Activated CD4-positive, alpha-beta T cell treated with anti-CD3 and anti-CD28 coated beads, Interleukin-2, amount 10 ng/mL, durations not matched to agents 7 days and 5 days (primary cell): ENCODE measurements around the gene PKP1. TPM values are rescaled to one million over a fixed set of nuclear protein-coding genes. Genes with fewer than 3 reads are reported as not detected.

Experiments used
- CTCF ChIA-PET: fragments of 350-600 bp; sonication (Branson Sonifier 250); formaldehyde crosslinking; loops from one replicate; lab custom pipeline; 2021; ENCODE audit warnings: antibody characterized with exemption; lab: Charles Lee
- POLR2A ChIA-PET: fragments of 350-600 bp; sonication (Branson Sonifier 250); formaldehyde crosslinking; loops from one replicate; lab custom pipeline; 2021; ENCODE audit warnings: antibody characterized with exemption; lab: Charles Lee
- DNase-seq: peaks from one replicate; pipeline ENCODE4 v3.0.0-alpha.2; 2020
- H3K27ac Mint-ChIP-seq: one replicate; pipeline ENCODE4 v1.8.0; 2021; ENCODE audit warnings: mild to moderate bottlenecking, moderate library complexity, mixed read lengths
- H3K27me3 Mint-ChIP-seq: one replicate; pipeline ENCODE4 v1.8.0; 2021; ENCODE audit warnings: mixed read lengths
- H3K36me3 Mint-ChIP-seq: one replicate; pipeline ENCODE4 v1.8.0; 2021; ENCODE audit warnings: low read depth, mixed read lengths
- H3K4me1 Mint-ChIP-seq: one replicate; pipeline ENCODE4 v1.8.0; 2021; ENCODE audit warnings: mixed read lengths
- H3K4me3 Mint-ChIP-seq: one replicate; pipeline ENCODE4 v1.8.0; 2021; ENCODE audit warnings: mild to moderate bottlenecking, moderate library complexity, mixed read lengths
- H3K9me3 Mint-ChIP-seq: one replicate; pipeline ENCODE4 v1.8.0; 2021; ENCODE audit warnings: mixed read lengths
- total RNA-seq, 2 experiments: library from RNA; stranded (reverse); gene quantifications; one replicate each; pipeline ENCODE4 v1.2.3, GENCODE V29; 2021

The PKP1 gene
- total RNA-seq, 2 experiments from 2014 or later, result not detected

DNA sequence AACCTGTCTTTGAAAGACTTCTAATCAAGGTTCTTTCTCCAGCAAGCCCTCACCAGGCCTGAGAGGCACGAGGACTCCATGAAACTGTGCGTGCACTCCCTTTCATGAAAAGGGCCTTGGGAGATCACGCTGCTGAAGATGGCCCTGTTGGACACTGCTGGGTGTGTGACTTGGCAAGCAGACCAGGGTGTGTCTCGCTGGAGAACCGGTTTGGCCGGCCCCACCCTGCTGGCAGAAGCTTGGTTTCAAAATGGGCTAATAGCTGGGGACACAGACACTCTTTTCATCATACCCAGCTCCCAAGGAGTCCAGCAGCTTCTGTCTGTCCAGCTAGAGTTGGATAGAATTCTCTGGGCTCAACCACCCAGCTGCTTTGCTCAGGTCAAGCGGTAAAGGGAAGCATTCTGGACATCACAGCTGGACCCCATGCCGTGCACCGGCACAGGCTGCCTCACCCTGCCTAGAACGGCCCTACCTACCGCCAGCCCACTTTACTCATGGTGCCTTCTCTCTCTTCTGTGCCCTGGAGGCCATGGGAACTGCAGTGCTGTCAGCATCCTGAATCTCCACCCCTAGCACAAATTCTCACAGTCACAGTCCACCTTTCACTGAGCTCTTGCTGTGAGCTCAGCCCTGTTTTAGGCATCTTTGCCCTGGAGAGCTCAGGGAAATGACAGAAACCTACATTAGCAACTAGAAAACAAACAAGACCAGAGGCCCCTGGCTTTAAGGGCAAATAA is 24.6 kb downstream of the PKP1 start:
- no peak for DNase-seq
- no peak overlapping the region for H3K4me3 Mint-ChIP-seq
- H3K27ac Mint-ChIP-seq, result no peak overlapping the region
- no peaks in the 10 kb centered on the region for H3K9me3 Mint-ChIP-seq
- no peaks in the 10 kb centered on the region for H3K36me3 Mint-ChIP-seq
- peaks cover 16% of the 10 kb centered on the region for H3K27me3 Mint-ChIP-seq
- H3K4me1 Mint-ChIP-seq, result no peaks in the 10 kb centered on the region
- ChIA-PET CTCF (no interaction called here), POLR2A (no interaction called here)

DNA sequence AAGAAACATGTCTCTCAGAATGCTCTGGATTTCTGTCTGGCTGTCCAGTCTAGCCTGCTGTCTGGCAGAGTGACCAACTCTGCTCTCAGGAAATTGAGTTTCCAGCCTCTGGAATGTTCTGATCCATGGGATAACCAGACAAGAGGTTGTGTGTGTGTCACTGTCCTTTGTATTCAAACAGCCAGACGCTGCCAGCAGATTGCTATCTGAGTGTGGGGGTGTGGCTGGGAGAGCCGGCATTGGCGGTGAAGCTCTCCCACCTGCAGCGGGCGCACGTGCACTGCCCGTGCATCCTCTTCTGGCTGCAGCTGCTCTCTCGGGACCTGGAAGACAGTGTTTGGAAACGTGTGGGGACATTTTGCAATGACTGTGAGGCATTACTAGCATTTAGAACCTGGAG is 26.1 kb downstream of the PKP1 start:
- POLR2A ChIA-PET, result no interaction called here
- CTCF ChIA-PET, result no interaction called here
- Mint-ChIP-seq H3K36me3 (no peaks in the 10 kb centered on the region), H3K27ac (no peak overlapping the region), H3K4me3 (no peak overlapping the region), H3K27me3 (peaks cover 16% of the 10 kb centered on the region), H3K9me3 (no peaks in the 10 kb centered on the region), H3K4me1 (no peaks in the 10 kb centered on the region)
- DNase-seq, result no peak

DNA sequence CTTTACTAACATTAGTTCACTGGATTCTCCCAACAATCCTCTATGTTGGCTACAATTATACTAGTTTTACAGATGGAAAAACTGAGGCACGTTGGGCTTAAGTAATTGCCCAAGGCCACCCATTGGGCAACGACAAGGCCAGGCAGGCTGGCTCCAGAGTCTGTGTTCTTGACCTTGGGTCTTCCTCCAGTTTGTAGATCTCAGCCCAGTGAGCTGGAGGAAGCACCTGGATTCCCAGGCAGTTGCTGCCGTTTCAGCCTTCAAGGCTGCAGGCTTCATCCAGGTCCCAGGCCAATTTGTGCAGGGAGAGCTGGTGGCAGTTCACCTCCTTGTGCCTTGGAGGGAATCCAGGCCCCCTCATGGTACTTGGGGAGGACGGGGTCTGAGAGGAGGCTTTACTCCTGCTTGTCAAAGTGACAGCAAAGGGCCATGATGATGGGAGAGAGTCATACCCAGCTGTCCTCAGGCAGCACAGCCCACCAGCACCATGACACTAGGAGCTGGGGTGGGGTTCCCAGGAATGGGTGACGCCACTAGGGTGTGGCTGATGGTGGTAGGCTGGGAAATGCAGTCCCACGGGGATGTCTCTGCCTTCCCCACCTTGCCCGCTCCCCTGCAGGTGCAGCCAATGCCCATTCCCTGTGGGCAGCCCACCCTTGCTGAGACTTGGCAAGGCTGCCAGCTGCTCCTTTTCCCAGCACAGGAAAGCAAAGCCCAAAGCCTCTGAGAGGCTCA is 27.1 kb downstream of the PKP1 start:
- no peak overlapping the region for H3K27ac Mint-ChIP-seq
- no peaks in the 10 kb centered on the region for H3K9me3 Mint-ChIP-seq
- H3K27me3 Mint-ChIP-seq, result peaks cover 23% of the 10 kb centered on the region
- H3K4me3 Mint-ChIP-seq, result no peak overlapping the region
- H3K36me3 Mint-ChIP-seq, result no peaks in the 10 kb centered on the region
- ChIA-PET CTCF (interaction anchor here (1.4 kb wide), 1 partner anchor 9 kb away, joined by 4 read pairs; no protein-coding TSS in a partner anchor), POLR2A (no interaction called here)
- H3K4me1 Mint-ChIP-seq, result no peaks in the 10 kb centered on the region
- no peak for DNase-seq

DNA sequence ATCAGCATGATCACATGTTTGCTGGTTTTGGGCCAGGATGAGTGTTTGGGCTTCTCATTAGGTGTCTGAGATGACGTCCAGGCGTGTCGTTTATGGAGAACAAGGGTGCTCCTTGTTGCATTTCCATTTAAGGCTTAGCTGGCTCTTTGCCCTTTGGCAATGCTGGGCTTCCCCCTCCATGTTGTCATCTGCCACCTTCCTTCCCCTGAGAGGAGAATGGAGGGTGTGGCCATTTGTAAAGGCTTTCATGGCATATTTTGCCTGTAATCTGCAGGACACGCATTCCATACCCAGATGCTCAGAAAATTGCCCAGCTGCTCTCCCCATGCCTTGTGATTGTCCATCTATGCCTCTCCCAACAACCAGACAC is 27.7 kb downstream of the PKP1 start:
- Mint-ChIP-seq H3K36me3 (no peaks in the 10 kb centered on the region), H3K27me3 (peaks cover 23% of the 10 kb centered on the region), H3K27ac (no peak overlapping the region), H3K9me3 (no peaks in the 10 kb centered on the region), H3K4me1 (no peaks in the 10 kb centered on the region), H3K4me3 (no peak overlapping the region)
- ChIA-PET POLR2A (no interaction called here), CTCF (interaction anchor here (1.4 kb wide), 1 partner anchor 8 kb away, joined by 4 read pairs; no protein-coding TSS in a partner anchor)
- DNase-seq, result no peak

DNA sequence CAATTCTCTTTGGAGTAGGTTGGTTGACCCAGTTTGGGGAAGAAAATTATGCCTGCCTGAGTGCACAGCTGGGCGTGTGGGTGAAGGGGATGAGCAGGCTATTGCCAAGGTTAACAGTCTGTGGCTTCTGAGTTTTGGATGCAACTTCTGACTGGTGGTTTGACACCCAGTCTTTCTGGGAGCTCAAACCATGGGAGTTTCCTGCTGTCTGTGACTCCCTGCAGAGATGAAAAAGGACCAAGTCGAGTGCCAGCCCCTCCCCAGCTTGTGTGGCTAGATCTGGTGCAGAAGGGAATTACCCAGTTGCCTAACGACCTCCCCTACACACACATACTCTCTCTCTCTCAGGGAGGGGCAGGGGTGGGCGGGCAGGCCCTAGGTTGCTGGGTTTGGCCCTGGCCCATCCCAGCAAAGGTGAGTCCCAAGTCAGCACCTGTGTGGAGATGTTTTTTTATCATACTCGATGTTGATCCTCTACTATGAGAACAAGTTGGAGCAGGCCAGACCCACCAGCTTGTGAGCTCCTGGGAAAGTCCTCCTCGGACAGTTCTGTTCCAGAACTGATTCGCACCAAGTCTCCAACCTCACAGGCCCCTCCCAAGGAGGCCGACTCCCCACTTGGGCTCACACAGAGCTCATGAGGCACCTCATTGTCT is 28.2 kb downstream of the PKP1 start:
- CTCF ChIA-PET, result interaction anchor here (1.4 to 1.5 kb wide), 2 partner anchors 8 to 21 kb away, joined by 4 read pairs; no protein-coding TSS in a partner anchor
- H3K27ac Mint-ChIP-seq, result no peak overlapping the region
- DNase-seq, result no peak
- H3K36me3 Mint-ChIP-seq, result no peaks in the 10 kb centered on the region
- H3K27me3 Mint-ChIP-seq, result peaks cover 23% of the 10 kb centered on the region
- H3K4me3 Mint-ChIP-seq, result no peak overlapping the region
- no peaks in the 10 kb centered on the region for H3K4me1 Mint-ChIP-seq
- POLR2A ChIA-PET, result no interaction called here
- no peaks in the 10 kb centered on the region for H3K9me3 Mint-ChIP-seq

DNA sequence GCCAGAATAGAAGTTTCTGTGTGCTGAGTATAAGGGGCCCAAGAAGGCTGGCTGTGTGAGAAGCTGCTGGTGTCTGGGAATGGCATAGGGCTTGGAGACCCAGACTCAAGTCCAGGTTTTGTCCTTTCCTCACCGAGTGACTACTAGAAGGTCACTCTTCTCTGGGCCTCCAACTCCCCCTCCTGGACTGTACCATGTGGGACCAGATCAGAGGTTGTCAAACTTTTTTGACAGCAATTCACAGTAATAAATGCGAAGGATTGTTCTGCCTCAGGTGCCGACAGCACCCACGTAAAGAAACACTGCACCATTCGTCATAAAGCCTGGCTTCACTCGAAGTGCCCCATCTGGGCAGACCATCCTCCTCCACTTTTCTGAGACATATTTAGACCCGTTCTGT is 29.0 kb downstream of the PKP1 start:
- ChIA-PET CTCF (interaction anchor here (1.5 kb wide), 1 partner anchor 20 kb away, joined by 4 read pairs; no protein-coding TSS in a partner anchor), POLR2A (no interaction called here)
- no peak overlapping the region for H3K4me3 Mint-ChIP-seq
- no peak for DNase-seq
- H3K27me3 Mint-ChIP-seq, result peaks cover 23% of the 10 kb centered on the region
- H3K27ac Mint-ChIP-seq, result no peak overlapping the region
- no peaks in the 10 kb centered on the region for H3K4me1 Mint-ChIP-seq
- H3K36me3 Mint-ChIP-seq, result no peaks in the 10 kb centered on the region
- no peaks in the 10 kb centered on the region for H3K9me3 Mint-ChIP-seq

DNA sequence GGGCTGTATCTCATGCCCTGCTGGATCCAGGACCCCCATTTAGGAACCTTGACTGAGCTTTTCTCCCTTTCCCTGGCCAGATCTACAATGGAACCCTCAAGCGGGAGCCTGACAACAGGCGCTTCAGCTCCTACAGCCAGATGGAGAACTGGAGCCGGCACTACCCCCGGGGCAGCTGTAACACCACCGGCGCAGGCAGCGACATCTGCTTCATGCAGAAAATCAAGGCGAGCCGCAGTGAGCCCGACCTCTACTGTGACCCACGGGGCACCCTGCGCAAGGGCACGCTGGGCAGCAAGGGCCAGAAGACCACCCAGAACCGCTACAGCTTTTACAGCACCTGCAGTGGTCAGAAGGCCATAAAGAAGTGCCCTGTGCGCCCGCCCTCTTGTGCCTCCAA is 29.8 kb downstream of the PKP1 start:
- POLR2A ChIA-PET, result no interaction called here
- H3K4me1 Mint-ChIP-seq, result no peaks in the 10 kb centered on the region
- peaks cover 21% of the 10 kb centered on the region for H3K27me3 Mint-ChIP-seq
- no peaks in the 10 kb centered on the region for H3K9me3 Mint-ChIP-seq
- H3K36me3 Mint-ChIP-seq, result no peaks in the 10 kb centered on the region
- no peak overlapping the region for H3K4me3 Mint-ChIP-seq
- no peak for DNase-seq
- CTCF ChIA-PET, result interaction anchor here (0.6 kb wide), 1 partner anchor 464 kb away, joined by 3 read pairs; no protein-coding TSS in a partner anchor
- no peak overlapping the region for H3K27ac Mint-ChIP-seq

DNA sequence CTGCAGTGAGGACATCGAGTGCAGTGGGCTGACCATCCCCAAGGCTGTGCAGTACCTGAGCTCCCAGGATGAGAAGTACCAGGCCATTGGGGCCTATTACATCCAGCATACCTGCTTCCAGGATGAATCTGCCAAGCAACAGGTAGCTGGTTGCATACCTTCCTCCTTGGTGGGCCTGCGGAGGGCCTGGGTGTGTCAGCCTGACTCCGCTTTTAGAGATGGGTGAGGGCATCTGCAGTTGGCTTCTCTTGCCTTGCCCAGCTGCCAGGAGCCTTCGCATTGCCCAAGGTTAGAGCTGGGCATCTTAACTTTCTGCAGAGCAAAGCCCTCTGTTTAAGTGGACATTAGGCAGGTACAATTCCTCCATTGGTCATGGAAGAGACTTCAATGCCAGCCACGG is 33.2 kb downstream of the PKP1 start:
- Mint-ChIP-seq H3K27me3 (peaks cover 7% of the 10 kb centered on the region), H3K4me1 (no peaks in the 10 kb centered on the region), H3K27ac (no peak overlapping the region), H3K4me3 (no peak overlapping the region), H3K36me3 (no peaks in the 10 kb centered on the region), H3K9me3 (no peaks in the 10 kb centered on the region)
- CTCF ChIA-PET, result interaction anchor here (1.5 kb wide), 1 partner anchor 14 kb away, joined by 3 read pairs; no protein-coding TSS in a partner anchor
- POLR2A ChIA-PET, result no interaction called here
- no peak for DNase-seq

DNA sequence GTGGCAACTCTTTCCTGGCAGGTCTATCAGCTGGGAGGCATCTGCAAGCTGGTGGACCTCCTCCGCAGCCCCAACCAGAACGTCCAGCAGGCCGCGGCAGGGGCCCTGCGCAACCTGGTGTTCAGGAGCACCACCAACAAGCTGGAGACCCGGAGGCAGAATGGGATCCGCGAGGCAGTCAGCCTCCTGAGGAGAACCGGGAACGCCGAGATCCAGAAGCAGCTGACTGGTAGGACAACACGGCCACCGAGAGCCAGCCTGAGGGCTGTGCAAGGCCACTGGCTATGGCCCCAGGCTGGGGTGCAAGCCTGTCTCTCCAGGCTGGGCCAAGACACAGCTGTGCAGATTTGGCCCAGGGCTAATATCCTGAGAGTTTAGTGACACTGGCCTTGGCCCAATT is 34.2 kb downstream of the PKP1 start:
- H3K4me1 Mint-ChIP-seq, result no peaks in the 10 kb centered on the region
- H3K36me3 Mint-ChIP-seq, result no peaks in the 10 kb centered on the region
- DNase-seq, result no peak
- H3K27me3 Mint-ChIP-seq, result peaks cover 7% of the 10 kb centered on the region
- ChIA-PET CTCF (interaction anchor here (0.8 kb wide), 1 partner anchor 66 kb away, joined by 3 read pairs; no protein-coding TSS in a partner anchor), POLR2A (no interaction called here)
- H3K4me3 Mint-ChIP-seq, result no peak overlapping the region
- no peak overlapping the region for H3K27ac Mint-ChIP-seq
- no peaks in the 10 kb centered on the region for H3K9me3 Mint-ChIP-seq

DNA sequence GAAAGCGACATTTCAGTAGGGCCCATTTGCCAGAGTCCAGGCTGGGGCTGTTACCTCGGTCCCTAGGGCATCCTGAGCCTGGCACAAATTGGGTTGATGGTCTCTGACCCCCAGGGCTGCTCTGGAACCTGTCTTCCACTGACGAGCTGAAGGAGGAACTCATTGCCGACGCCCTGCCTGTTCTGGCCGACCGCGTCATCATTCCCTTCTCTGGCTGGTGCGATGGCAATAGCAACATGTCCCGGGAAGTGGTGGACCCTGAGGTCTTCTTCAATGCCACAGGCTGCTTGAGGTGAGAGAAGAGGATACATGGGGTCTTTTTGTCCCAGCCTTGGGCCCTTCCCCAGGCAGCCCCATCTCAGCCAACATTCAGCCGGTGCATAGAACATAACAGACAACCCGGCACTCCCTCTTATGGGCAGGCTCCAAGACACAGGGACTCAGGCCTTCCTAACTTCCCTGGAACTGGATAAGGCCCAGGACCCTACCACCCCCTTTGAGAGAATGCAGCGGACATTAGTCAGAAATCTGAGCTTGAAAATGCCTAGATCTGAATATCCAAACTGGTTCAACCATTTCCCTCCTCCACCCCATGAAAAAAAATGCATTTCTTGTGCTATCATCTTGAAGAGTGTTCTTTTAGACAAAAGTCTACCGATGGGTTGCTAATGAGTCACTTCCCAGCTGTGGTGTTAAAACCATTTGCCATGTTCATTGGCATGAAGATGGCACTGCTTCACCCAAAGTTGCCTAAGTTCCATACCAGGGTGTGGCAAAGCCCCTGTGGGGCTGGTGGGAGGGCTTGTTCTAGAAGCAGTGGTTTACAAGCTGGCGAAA is 35.4 kb downstream of the PKP1 start:
- ChIA-PET POLR2A (no interaction called here), CTCF (interaction anchor here (0.6 to 1.4 kb wide), 2 partner anchors 8 to 1341 kb away, joined by 3 to 4 read pairs; no protein-coding TSS in a partner anchor)
- Mint-ChIP-seq H3K9me3 (no peaks in the 10 kb centered on the region), H3K36me3 (no peaks in the 10 kb centered on the region), H3K27me3 (peaks cover 7% of the 10 kb centered on the region), H3K4me1 (no peaks in the 10 kb centered on the region), H3K27ac (no peak overlapping the region), H3K4me3 (no peak overlapping the region)
- no peak for DNase-seq

DNA sequence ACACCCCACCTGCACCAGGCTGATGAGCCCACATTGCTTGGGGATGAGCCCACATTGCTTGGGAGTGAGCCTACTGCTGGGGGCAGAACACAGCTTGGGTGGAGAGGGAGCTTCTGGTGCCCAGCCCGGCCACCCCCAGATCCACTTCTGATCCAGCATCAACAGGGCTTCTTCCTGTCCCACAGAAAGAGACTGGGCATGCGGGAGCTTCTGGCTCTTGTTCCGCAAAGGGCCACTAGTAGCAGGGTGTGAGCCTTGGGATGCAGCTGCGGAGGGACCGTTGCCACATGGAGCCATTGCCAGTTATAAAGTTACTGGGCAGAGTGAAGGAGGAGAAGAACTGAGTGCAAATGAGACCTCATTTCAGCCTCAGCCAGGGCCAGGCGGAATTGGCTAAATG is 36.3 kb downstream of the PKP1 start:
- peaks cover 6% of the 10 kb centered on the region for H3K27me3 Mint-ChIP-seq
- no peaks in the 10 kb centered on the region for H3K36me3 Mint-ChIP-seq
- no peak overlapping the region for H3K4me3 Mint-ChIP-seq
- H3K9me3 Mint-ChIP-seq, result no peaks in the 10 kb centered on the region
- H3K4me1 Mint-ChIP-seq, result no peaks in the 10 kb centered on the region
- no peak for DNase-seq
- CTCF ChIA-PET, result interaction anchor here (1.4 to 1.5 kb wide), 2 partner anchors 9 to 20 kb away, joined by 3 to 4 read pairs; no protein-coding TSS in a partner anchor
- no peak overlapping the region for H3K27ac Mint-ChIP-seq
- POLR2A ChIA-PET, result no interaction called here

DNA sequence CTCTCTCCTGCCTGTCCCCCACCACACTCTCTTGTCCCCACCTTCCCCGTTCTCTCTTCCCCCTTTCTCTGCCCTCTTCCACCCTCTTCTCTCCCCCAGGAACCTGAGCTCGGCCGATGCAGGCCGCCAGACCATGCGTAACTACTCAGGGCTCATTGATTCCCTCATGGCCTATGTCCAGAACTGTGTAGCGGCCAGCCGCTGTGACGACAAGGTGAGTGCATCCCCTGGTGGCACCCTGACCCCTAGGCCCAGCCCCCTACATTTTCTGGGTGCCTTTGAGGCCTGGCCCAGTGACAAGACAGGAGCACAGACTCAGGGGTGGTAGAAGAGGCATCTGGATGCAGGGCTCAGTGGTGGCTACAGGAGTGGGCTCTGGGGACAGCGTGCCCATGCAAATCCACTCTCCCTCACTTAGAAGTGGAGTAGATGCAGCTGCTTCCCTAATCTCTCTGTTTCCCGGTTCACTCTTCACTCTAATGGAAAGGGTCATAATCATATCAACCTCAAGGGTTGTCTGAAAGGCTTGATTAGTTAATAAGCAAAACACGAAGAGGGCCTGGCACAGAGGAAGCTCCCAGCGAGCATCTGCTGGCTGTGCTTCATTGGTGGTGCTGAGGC is 37.0 kb downstream of the PKP1 start:
- Mint-ChIP-seq H3K27ac (no peak overlapping the region), H3K4me1 (no peaks in the 10 kb centered on the region), H3K9me3 (no peaks in the 10 kb centered on the region), H3K36me3 (no peaks in the 10 kb centered on the region), H3K4me3 (no peak overlapping the region), H3K27me3 (no peaks in the 10 kb centered on the region)
- ChIA-PET CTCF (interaction anchor here (1.4 to 1.5 kb wide), 2 partner anchors 9 to 21 kb away, joined by 3 to 4 read pairs; no protein-coding TSS in a partner anchor), POLR2A (no interaction called here)
- no peak for DNase-seq
